GM21619 (cell line): ENCODE data around the gene CTDSPL.

ENCODE experiments used
- ATAC-seq: cut with Tn5 transposase; IDR thresholded peaks from one replicate; pipeline ENCODE4 v1.9.1; 2021; ENCODE audit not compliant: unreplicated experiment

CTDSPL gene

GRCh38 chr3:37997342-37997741 is 135.7 kb downstream of the CTDSPL start:
- ATAC-seq, result no peak

- no peak for ATAC-seq
Observed at GRCh38 chr3:37997791-37998370, 136.2 kb downstream of the CTDSPL start.

- ATAC-seq, result no peak
Observed at GRCh38 chr3:37999836-38000235, 138.2 kb downstream of the CTDSPL start.

GRCh38 chr3:38000242-38000916 is 138.7 kb downstream of the CTDSPL start:
- no peak for ATAC-seq

GRCh38 chr3:38000965-38001455 is 139.3 kb downstream of the CTDSPL start:
- no peak for ATAC-seq

GRCh38 chr3:38001456-38002081 is 139.9 kb downstream of the CTDSPL start:
- ATAC-seq, result no peak

- ATAC-seq, result no peak
Observed at GRCh38 chr3:38002291-38002876, 140.7 kb downstream of the CTDSPL start.

GRCh38 chr3:38002940-38003339 is 141.3 kb downstream of the CTDSPL start:
- no peak for ATAC-seq

GRCh38 chr3:38003371-38003816 is 141.7 kb downstream of the CTDSPL start:
- no peak for ATAC-seq

GRCh38 chr3:38003817-38004414 is 142.2 kb downstream of the CTDSPL start:
- no peak for ATAC-seq

GRCh38 chr3:38004415-38005075 is 142.9 kb downstream of the CTDSPL start:
- peak; percentile 40 for ATAC-seq

GRCh38 chr3:38005076-38006020 is 143.7 kb downstream of the CTDSPL start:
- no peak for ATAC-seq

- no peak for ATAC-seq
Observed at GRCh38 chr3:38006031-38006430, 144.4 kb downstream of the CTDSPL start.

GRCh38 chr3:38006445-38006995 is 144.8 kb downstream of the CTDSPL start:
- no peak for ATAC-seq

GRCh38 chr3:38007754-38008090 is 146.0 kb downstream of the CTDSPL start:
- no peak for ATAC-seq

- ATAC-seq, result no peak
Observed at GRCh38 chr3:38008191-38008701, 146.6 kb downstream of the CTDSPL start.

GRCh38 chr3:38008971-38009580 is 147.4 kb downstream of the CTDSPL start:
- no peak for ATAC-seq

GRCh38 chr3:38009807-38010591 is 148.3 kb downstream of the CTDSPL start:
- ATAC-seq, result no peak
